Type B pancreatic cell (in vitro differentiated cells): ENCODE results near the gene LNX1. TPM values are rescaled to one million over a fixed set of nuclear protein-coding genes. Genes with fewer than 3 reads are reported as not detected.
A peak's percentile ranks its signal among the peaks of the same experiment; 100 is the strongest.

ENCODE experiments used
- DNase-seq: peaks from one replicate; pipeline ENCODE4 v3.0.0; 2021; ENCODE audit warnings: mixed read lengths; ENCODE audit not compliant: unreplicated experiment; ENCODE audit errors: extremely low spot score
- H3K27ac Mint-ChIP-seq: 2 replicates; pipeline ENCODE4 v1.8.0; 2021; ENCODE audit warnings: mild to moderate bottlenecking, mixed read lengths
- H3K27me3 Mint-ChIP-seq: 2 replicates; pipeline ENCODE4 v1.8.0; 2021; ENCODE audit warnings: mixed read lengths
- H3K36me3 Mint-ChIP-seq: 2 replicates; pipeline ENCODE4 v1.8.0; 2021; ENCODE audit warnings: mixed read lengths
- H3K4me1 Mint-ChIP-seq: one replicate; pipeline ENCODE4 v1.8.0; 2021; ENCODE audit warnings: mixed read lengths; ENCODE audit not compliant: unreplicated experiment
- H3K4me3 Mint-ChIP-seq: 2 replicates; pipeline ENCODE4 v1.8.0; 2021; ENCODE audit warnings: mild to moderate bottlenecking, mixed read lengths
- H3K9me3 Mint-ChIP-seq: 2 replicates; pipeline ENCODE4 v1.8.0; 2021; ENCODE audit warnings: mixed read lengths
- total RNA-seq: library from RNA; stranded (reverse); gene quantifications from 2 replicates; pipeline ENCODE4 v1.2.1, GENCODE V29; 2021; ENCODE audit warnings: low replicate concordance
- TF ChIP-seq, protein P1 (sequence below): fragments of 200-600 bp; sonication (generic); conservative IDR thresholded peaks from 2 replicates; pipeline ENCODE4 v1.5.0; 2021; ENCODE audit warnings: antibody characterized with exemption, mild to moderate bottlenecking

LNX1 gene
- total RNA-seq, 1 donor from 2014 or later = 5.3 TPM

- Mint-ChIP-seq H3K4me3 (no peak overlapping the region), H3K4me1 (peaks cover 14% of the 10 kb centered on the region), H3K36me3 (no peaks in the 10 kb centered on the region), H3K9me3 (peaks cover 12% of the 10 kb centered on the region), H3K27me3 (no peaks in the 10 kb centered on the region), H3K27ac (no peak overlapping the region)
- TF ChIP-seq, protein P1, sequence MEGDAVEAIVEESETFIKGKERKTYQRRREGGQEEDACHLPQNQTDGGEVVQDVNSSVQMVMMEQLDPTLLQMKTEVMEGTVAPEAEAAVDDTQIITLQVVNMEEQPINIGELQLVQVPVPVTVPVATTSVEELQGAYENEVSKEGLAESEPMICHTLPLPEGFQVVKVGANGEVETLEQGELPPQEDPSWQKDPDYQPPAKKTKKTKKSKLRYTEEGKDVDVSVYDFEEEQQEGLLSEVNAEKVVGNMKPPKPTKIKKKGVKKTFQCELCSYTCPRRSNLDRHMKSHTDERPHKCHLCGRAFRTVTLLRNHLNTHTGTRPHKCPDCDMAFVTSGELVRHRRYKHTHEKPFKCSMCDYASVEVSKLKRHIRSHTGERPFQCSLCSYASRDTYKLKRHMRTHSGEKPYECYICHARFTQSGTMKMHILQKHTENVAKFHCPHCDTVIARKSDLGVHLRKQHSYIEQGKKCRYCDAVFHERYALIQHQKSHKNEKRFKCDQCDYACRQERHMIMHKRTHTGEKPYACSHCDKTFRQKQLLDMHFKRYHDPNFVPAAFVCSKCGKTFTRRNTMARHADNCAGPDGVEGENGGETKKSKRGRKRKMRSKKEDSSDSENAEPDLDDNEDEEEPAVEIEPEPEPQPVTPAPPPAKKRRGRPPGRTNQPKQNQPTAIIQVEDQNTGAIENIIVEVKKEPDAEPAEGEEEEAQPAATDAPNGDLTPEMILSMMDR = peak; percentile 81
- DNase-seq = no peak
Measured at GRCh38 chr4:53490965-53491622, 100.2 kb downstream of the LNX1 start.

GRCh38 chr4:53490161-53490956 lies 100.9 kb downstream of the LNX1 start:
- peaks cover 12% of the 10 kb centered on the region for H3K9me3 Mint-ChIP-seq
- H3K4me3 Mint-ChIP-seq = no peak overlapping the region
- TF ChIP-seq, protein P1 = no peak
- no peak for DNase-seq
- no peaks in the 10 kb centered on the region for H3K36me3 Mint-ChIP-seq
- no peak overlapping the region for H3K27ac Mint-ChIP-seq
- H3K27me3 Mint-ChIP-seq = no peaks in the 10 kb centered on the region
- peaks cover 14% of the 10 kb centered on the region for H3K4me1 Mint-ChIP-seq

GRCh38 chr4:53489279-53489889 lies 101.9 kb downstream of the LNX1 start:
- H3K4me3 Mint-ChIP-seq = no peak overlapping the region
- no peak for DNase-seq
- H3K27me3 Mint-ChIP-seq = no peaks in the 10 kb centered on the region
- H3K4me1 Mint-ChIP-seq = peaks cover 14% of the 10 kb centered on the region
- H3K9me3 Mint-ChIP-seq = peaks cover 9% of the 10 kb centered on the region
- no peak overlapping the region for H3K27ac Mint-ChIP-seq
- H3K36me3 Mint-ChIP-seq = no peaks in the 10 kb centered on the region
- TF ChIP-seq, protein P1 = no peak

- Mint-ChIP-seq H3K27me3 (no peaks in the 10 kb centered on the region), H3K36me3 (no peaks in the 10 kb centered on the region), H3K27ac (no peak overlapping the region), H3K9me3 (peaks cover 8% of the 10 kb centered on the region), H3K4me1 (peaks cover 14% of the 10 kb centered on the region), H3K4me3 (no peak overlapping the region)
- TF ChIP-seq, protein P1 = no peak
- no peak for DNase-seq
Measured at GRCh38 chr4:53487766-53488165, 103.5 kb downstream of the LNX1 start.

DNA sequence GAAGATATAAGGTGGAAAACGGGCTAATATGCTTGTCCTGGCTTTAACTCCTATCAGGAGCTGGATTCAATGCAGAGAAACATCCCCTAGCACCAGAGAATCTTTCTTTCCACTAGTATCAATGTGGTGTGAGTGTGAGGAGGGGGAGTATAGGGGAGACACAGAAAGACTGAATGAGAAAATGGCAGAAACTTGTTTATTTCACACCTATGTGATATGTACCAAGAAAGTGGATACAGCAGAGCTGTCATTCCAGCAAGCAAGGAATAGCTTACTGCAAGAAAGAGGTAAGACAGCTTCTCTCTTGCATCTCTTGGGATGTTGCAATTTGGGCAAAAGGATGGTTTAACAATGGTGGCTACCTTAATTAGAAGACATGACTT lies 105.6 kb downstream of the LNX1 start:
- TF ChIP-seq, protein P1 = no peak
- Mint-ChIP-seq H3K4me1 (peaks cover under 1% of the 10 kb centered on the region), H3K4me3 (no peak overlapping the region), H3K27me3 (no peaks in the 10 kb centered on the region), H3K9me3 (no peaks in the 10 kb centered on the region), H3K36me3 (no peaks in the 10 kb centered on the region), H3K27ac (no peak overlapping the region)
- no peak for DNase-seq
